NCI-H69 (cell line): Measurements from ENCODE around the gene NOXA1.
"Not testable (repeated sequence)": the region's sequence is repeated elsewhere in the genome, so short reads cannot be mapped to it uniquely, and the experiment has no call there.

Experiments
- DNase-seq: peaks from one replicate; lab custom pipeline; 2025; lab: John Stamatoyannopoulos, UW

Gene NOXA1

DNA sequence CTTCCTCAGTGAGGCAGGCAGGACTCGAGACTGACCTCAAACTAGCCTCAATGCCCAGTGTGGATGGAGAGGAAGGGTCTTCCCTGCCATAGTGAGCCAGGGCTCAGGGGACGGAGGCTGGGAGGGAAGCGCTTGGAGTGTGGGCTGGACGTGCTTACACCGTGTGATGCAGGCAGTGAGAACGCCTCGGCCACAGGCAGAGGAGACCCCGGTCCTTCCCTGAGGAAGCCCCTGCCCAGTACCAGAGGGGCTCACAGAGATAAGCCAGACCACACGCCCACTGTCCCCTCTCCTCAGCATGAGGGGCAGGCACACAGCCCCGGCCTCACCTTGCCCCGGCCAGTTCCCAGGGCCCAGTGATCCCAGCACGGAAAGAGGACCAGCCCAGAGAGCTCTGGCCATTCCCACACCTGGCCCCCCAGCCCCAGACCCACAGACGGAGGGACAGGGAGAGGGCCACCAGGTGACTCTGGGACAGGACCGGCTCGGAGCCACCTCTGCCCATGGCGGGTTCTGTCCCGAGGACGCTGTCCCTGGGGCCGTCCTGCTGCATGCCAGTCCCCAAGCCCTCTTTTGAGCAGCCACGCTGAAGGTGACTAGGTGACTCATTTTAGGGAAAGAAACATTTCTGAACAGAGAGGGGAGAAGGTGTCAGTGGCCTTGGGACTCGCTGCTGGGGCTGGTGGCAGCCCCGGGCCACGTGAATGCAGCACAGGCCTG lies 42.0 kb downstream of the NOXA1 start:
- DNase-seq = no peak

- no peak for DNase-seq
Observed at GRCh38 chr9:137465720-137466388, 42.7 kb downstream of the NOXA1 start.

- not testable (repeated sequence) for DNase-seq
Observed at GRCh38 chr9:137466389-137467085, 43.3 kb downstream of the NOXA1 start.

DNA sequence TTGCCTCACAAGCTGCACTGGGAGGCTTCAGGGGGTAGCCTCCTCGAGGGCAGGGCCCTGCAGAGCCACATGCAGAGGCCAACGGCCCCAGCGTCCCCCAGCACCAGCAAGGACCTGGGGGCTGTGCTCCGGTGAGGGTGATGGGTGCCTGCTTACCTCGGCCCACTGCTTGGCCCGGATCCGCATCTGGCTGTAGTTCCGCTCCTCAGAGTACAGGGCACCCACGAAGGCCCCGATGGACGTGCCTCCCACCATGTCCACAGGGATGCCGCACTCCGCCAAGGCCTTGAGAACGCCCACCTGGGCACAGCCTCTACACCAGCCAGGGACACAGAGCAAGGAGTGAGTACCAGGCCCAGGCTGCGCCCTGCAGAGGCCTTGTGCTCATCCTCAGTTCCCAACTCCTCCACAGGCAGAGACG lies 44.0 kb downstream of the NOXA1 start:
- no peak for DNase-seq

GRCh38 chr9:137467896-137468295 lies 44.7 kb downstream of the NOXA1 start:
- DNase-seq = no peak

- no peak for DNase-seq
Observed at GRCh38 chr9:137470785-137471184, 47.6 kb downstream of the NOXA1 start.

GRCh38 chr9:137474271-137474670 lies 51.1 kb downstream of the NOXA1 start:
- DNase-seq = no peak

DNA sequence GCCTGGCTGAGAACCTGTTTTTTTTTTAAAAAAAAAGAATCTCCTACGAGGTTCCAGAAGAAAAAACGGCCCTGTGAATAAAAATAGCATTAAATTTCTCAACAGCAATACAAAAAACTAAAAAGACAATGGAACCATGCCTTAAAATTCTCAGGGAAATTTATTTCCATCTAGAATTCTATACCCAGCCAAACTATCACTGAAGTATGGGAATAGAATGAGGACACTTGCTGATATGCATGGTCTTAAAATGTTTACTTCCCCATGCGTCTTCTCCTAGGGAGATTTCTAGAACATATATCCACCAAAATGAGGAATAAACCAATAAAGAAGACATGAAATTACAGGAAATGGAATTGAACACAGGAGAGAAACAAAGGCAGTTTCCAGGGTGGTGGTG lies 52.5 kb downstream of the NOXA1 start:
- no peak for DNase-seq

- no peak for DNase-seq
Observed at GRCh38 chr9:137476856-137477255, 53.7 kb downstream of the NOXA1 start.

DNA sequence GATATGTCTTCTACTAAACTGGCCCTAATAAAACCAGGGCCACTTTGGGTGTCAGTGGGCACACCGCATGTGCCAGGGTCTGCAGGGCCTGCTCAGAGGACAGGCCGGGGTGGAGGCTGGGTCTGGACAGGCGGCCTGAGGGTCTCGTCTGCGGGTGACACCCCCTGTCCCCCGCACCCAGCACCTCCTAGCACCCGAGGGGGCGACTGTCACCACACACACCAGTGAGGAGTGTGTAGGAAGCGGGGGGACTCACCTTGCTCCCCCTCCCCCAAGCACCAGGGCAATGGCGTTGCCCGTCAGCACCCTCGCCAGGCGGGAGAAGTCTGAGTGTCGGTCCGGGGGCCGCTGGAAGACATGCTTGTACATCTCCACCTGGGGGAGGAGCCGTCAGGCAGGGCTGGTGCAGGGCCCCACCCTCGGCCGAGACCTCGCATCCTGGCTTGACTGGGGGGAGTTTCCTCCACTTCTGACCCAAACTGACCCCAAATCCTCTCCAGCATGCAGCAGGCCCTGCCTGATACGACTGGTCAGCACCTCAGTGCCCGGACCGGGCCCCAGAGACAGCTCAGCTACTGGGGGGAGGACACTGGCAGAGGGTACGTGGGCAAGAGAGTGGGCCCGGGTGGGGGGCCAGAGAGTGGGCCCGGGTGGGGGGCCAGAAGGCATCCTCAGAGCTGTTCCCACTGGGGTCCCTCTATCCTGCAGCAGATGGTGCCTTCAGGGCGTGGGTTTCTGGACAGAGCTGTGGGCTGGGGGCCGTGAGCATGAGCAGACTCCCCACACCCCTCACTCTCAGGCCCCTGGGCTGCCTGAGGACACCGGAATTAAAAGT lies 54.8 kb downstream of the NOXA1 start:
- DNase-seq = no peak

GRCh38 chr9:137478613-137478961 lies 55.4 kb downstream of the NOXA1 start:
- DNase-seq = no peak

GRCh38 chr9:137478962-137479861 lies 56.0 kb downstream of the NOXA1 start:
- DNase-seq = no peak

GRCh38 chr9:137479892-137480685 lies 56.9 kb downstream of the NOXA1 start:
- no peak for DNase-seq

- no peak for DNase-seq
Observed at GRCh38 chr9:137480686-137481683, 57.8 kb downstream of the NOXA1 start.

DNA sequence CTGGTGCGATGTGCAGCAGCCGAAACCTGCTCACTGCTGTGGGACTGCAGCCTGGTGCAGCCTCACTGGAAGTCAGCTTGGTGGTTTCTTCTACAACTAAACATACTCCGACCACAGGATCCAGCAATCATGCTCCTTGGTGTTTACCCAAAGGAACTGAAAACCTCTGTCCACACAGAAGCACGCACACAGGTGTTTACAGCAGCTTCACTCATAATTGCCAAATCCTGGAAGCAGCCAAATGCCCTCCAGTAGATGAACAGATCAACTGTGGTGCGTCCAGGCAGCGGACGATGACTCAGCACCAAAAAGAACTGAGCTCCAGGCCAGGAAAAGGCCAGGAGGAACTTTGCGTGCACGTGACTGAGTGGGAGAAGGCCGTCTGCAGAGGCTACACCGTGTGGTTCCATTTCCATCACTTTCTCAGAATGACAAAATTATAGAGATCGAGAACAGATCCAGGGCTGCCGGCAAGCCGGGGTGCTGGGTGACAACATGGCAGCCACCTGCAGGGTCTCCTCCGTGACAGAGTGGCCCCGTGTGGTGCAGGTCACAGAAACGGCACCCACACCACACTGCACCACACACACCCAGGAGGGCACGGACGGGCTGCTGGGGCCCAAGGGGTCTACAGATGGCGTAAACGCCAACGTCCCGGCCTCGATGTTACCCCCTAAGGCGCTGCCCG lies 59.0 kb downstream of the NOXA1 start:
- DNase-seq = peak; percentile 57
